ENCODE measurements around the gene DHRS2.

Gene DHRS2

DNA sequence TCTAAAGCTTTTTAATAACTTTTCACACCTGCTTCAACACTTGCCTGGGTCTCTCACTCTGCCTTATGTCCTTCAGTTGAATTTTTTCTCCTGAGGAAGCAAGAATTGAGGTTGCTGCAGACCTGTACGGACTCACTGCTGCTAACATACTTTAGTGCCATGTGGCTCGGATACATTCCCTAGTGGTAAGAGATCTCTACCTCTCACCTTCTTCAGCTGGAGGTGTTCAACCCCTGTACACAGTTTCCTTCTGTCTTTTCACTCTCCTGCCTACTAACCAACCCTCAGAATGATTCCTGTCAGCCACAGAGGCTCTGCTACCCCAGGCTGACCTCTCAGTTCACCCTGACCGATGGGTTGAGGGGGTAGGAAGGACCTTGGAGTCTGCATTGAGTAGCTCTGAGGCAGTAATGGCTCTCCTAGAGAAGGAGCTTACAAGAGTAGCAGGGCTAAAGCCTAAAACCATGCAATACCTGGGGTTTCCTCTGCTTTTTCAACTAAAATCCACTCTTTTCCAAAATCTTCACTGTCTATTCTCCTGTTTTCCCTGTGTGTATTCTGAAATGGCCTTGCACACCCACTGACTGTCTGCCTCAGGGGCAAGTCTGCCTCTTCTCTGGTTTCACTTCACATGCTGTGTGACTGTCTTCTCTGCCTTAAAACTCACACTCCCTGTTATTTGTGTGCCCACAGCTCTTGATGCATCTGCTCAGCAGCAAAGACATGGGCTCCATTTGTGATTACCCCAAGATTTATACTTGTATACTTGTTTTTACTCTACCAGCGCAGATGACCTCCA, 14.0 kb upstream of the DHRS2 start:
- no peak overlapping the region for H2AFZ ChIP-seq (ENCODE audit: low read depth, low read length)
- H3K9ac ChIP-seq (ENCODE audit: low read length): no peak overlapping the region

DNA sequence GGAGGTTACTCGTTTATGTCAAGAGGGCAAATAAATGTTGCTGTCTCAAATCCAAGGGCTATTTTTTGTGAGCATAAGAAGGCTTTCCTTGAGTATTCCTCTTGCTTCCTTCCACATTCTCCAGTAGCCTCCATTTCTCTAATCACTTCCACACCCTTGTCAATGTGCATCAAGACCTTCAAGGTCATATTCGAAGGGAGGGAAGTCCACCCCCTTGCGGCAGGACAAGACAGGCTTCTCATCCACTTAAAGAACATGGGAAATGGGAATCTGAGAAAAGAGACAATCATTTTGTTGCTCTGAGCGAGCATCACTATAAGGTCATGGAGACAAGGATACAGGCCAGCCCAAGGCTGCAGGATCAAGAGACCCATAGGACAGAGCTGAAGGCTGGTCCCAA, 13.2 kb upstream of the DHRS2 start:
- Histone ChIP-seq H3K4me3 (ENCODE audit: low read length) (no peak overlapping the region), H3K36me3 (replicated peaks; ENCODE audit: low read depth, low read length) (no peaks in the 10 kb centered on the region), H3K4me2 (ENCODE audit: low read length) (no peak overlapping the region), H2AFZ (ENCODE audit: low read depth, low read length) (no peak overlapping the region), H3K79me2 (ENCODE audit: low read length) (no peaks in the 10 kb centered on the region), H4K20me1 (ENCODE audit: insufficient read depth, low read length) (no peaks in the 10 kb centered on the region), H3K27me3 (ENCODE audit: low read depth, low read length) (peaks cover 4% of the 10 kb centered on the region; the same call in 1 of the 2 replicates), H3K27ac (ENCODE audit: low read length) (no peak overlapping the region), H3K4me1 (ENCODE audit: low read length) (no peaks in the 10 kb centered on the region), H3K9ac (ENCODE audit: low read length) (no peak overlapping the region), H3K9me3 (ENCODE audit: insufficient read depth, low read length) (peaks cover 26% of the 10 kb centered on the region)
- no peak for TF ChIP-seq EZH2phosphoT487 (IDR thresholded peaks at IDR 0.05; ENCODE audit: low read depth)
- TF ChIP-seq CTCF (IDR thresholded peaks at IDR 0.05; ENCODE audit: low read depth, low read length): no peak

More for the DNA sequence above, 14.0 kb upstream of the DHRS2 start:
- H3K27ac ChIP-seq (ENCODE audit: low read length): no peak overlapping the region
- H4K20me1 ChIP-seq (ENCODE audit: insufficient read depth, low read length): no peaks in the 10 kb centered on the region
- no peaks in the 10 kb centered on the region for H3K79me2 ChIP-seq (ENCODE audit: low read length)
- H3K4me1 ChIP-seq (ENCODE audit: low read length): no peaks in the 10 kb centered on the region
- no peak overlapping the region for H3K4me3 ChIP-seq (ENCODE audit: low read length)
- H3K9me3 ChIP-seq (ENCODE audit: insufficient read depth, low read length): peaks cover 26% of the 10 kb centered on the region
- H3K36me3 ChIP-seq (replicated peaks; ENCODE audit: low read depth, low read length): no peaks in the 10 kb centered on the region
- no peak overlapping the region for H3K4me2 ChIP-seq (ENCODE audit: low read length)
- TF ChIP-seq EZH2phosphoT487 (IDR thresholded peaks at IDR 0.05; ENCODE audit: low read depth) (no peak), CTCF (IDR thresholded peaks at IDR 0.05; ENCODE audit: low read depth, low read length) (no peak)
- H3K27me3 ChIP-seq (ENCODE audit: low read depth, low read length): peaks cover 7% of the 10 kb centered on the region; the same call in 1 of the 2 replicates

GRCh38 chr14:23623962-23624361, 12.2 kb upstream of the DHRS2 start:
- 0 out of 2 replicates have a peak, but pooled peaks cover 4% of the 10 kb centered on the region for H3K27me3 ChIP-seq (ENCODE audit: low read depth, low read length)
- no peaks in the 10 kb centered on the region for H3K4me1 ChIP-seq (ENCODE audit: low read length)
- H3K27ac ChIP-seq (ENCODE audit: low read length): no peak overlapping the region
- no peak overlapping the region for H3K9ac ChIP-seq (ENCODE audit: low read length)
- H3K9me3 ChIP-seq (ENCODE audit: insufficient read depth, low read length): peaks cover 26% of the 10 kb centered on the region
- no peak overlapping the region for H3K4me3 ChIP-seq (ENCODE audit: low read length)
- TF ChIP-seq CTCF (IDR thresholded peaks at IDR 0.05; ENCODE audit: low read depth, low read length): no peak
- no peak for TF ChIP-seq EZH2phosphoT487 (IDR thresholded peaks at IDR 0.05; ENCODE audit: low read depth)
- no peaks in the 10 kb centered on the region for H3K36me3 ChIP-seq (replicated peaks; ENCODE audit: low read depth, low read length)
- no peaks in the 10 kb centered on the region for H4K20me1 ChIP-seq (ENCODE audit: insufficient read depth, low read length)
- no peak overlapping the region for H2AFZ ChIP-seq (ENCODE audit: low read depth, low read length)
- H3K79me2 ChIP-seq (ENCODE audit: low read length): no peaks in the 10 kb centered on the region
- H3K4me2 ChIP-seq (ENCODE audit: low read length): no peak overlapping the region

- no peaks in the 10 kb centered on the region for H3K36me3 ChIP-seq (replicated peaks; ENCODE audit: low read depth, low read length)
- H3K9me3 ChIP-seq (ENCODE audit: insufficient read depth, low read length): peaks cover 26% of the 10 kb centered on the region
- no peak for TF ChIP-seq EZH2phosphoT487 (IDR thresholded peaks at IDR 0.05; ENCODE audit: low read depth)
- TF ChIP-seq CTCF (IDR thresholded peaks at IDR 0.05; ENCODE audit: low read depth, low read length): no peak
- H3K27ac ChIP-seq (ENCODE audit: low read length): no peak overlapping the region
- no peak overlapping the region for H3K4me2 ChIP-seq (ENCODE audit: low read length)
- H3K4me1 ChIP-seq (ENCODE audit: low read length): no peaks in the 10 kb centered on the region
- H3K27me3 ChIP-seq (ENCODE audit: low read depth, low read length): 0 out of 2 replicates have a peak, but pooled peaks cover 4% of the 10 kb centered on the region
- no peak overlapping the region for H3K9ac ChIP-seq (ENCODE audit: low read length)
- no peak overlapping the region for H2AFZ ChIP-seq (ENCODE audit: low read depth, low read length)
- H3K4me3 ChIP-seq (ENCODE audit: low read length): no peak overlapping the region
- no peaks in the 10 kb centered on the region for H4K20me1 ChIP-seq (ENCODE audit: insufficient read depth, low read length)
- no peaks in the 10 kb centered on the region for H3K79me2 ChIP-seq (ENCODE audit: low read length)
These were observed 11.2 kb upstream of the DHRS2 start for GRCh38 chr14:23624830-23625404.

All from OCI-LY3 (cell line).